NCI-H2227 (cell line): ENCODE results near the gene DLEC1.

ENCODE experiments used
- DNase-seq: peaks from one replicate; lab custom pipeline; 2025; ENCODE audit not compliant: unreplicated experiment; lab: John Stamatoyannopoulos, UW

Gene DLEC1

DNA sequence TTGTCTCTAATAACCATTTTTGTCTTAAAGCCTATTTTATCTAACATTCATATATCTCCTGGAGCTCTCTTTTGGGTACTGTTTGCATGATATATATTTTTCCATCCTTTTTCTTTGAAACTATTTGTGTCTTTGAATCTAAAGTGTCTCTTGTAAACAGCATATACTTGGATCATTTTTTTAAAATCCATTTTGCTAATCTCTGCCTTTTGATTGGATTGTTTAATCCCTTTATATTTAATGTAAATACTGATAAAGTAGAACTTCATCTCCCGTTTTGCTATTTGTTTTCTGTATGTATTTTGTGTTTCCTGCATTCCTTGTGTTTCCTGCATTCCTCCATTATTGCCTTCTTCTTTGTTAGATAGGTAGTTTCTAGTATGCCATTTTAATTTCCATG lies 66.5 kb downstream of the DLEC1 start:
- no peak for DNase-seq

GRCh38 chr3:38107911-38108648 lies 69.1 kb downstream of the DLEC1 start:
- no peak for DNase-seq

DNA sequence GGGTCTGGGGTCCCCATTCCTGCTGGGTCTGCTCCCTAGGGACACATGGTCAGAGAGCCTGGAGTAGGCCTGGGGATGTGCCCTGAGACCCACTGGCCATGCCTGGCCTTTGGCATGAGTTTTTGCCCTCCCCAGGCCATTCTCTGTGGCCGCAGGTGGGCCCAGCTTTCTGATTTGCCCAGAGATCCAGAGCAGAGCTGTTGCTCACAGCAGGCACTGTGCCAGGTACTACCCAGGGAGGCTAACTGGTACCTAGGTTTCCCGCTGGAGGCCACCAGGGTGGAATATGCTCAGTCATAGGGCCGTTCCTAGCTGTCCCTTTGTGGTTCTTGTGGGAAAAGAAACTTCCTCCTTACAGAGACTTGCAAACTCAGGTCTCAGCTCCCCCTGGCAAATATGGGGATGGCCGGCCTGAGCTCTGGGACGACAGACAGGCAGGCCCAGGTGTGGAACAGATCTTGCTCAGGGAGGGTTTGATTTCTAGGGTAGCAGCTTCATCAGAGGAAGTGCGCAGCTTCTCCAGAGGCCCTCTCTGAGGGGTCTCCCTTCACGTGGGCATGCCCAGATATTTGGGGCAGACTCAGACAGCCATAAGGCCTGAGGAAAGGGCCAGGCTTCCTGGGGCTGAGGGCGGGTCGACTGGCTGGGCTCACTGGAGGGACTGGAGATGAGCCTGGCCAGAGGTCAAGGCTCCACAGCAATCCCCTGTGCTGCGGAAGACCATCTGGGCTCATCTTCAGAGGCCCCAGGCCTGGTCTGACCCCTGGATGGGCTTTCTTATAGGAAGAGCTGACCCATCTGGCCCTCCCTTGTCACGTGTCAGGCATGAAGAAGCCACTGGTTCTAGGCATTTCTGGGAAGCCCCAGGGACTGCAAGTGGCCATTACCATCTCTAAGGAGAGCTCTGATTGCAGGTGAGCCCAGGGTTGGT lies 69.9 kb downstream of the DLEC1 start:
- DNase-seq, result no peak

- no peak for DNase-seq
These were observed 70.7 kb downstream of the DLEC1 start for GRCh38 chr3:38109580-38110313.

DNA sequence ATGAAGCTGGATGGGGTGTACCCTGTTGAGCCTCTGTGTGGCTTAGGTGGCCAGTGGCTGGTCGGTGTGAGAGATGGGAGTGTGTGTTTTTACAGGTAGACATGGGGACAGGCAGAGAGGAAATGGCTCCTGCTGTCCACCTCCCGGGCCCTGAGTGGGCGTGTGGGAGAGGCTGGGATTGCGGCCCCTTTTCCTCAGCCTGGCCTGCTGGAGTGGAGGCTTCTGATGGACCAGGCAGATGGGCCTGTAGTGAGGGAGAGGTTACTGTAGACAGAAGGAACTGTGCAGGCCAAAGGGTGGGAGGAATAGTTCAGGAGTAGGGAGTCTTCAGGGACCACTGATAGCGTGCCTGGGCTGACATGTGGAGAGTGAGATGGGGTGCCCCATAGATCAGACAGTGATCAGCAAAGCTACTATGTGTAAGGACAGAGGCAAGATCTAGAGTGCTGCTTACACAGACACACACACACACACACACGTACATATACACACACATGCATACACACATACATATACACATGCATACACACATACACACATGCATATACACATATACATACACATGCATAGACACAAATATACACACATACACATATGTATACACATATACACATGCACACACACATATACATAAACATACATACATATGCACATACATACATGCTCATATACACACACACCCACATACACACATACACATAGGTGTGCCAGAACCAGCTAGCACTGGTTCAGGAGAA lies 71.5 kb downstream of the DLEC1 start:
- no peak for DNase-seq

DNA sequence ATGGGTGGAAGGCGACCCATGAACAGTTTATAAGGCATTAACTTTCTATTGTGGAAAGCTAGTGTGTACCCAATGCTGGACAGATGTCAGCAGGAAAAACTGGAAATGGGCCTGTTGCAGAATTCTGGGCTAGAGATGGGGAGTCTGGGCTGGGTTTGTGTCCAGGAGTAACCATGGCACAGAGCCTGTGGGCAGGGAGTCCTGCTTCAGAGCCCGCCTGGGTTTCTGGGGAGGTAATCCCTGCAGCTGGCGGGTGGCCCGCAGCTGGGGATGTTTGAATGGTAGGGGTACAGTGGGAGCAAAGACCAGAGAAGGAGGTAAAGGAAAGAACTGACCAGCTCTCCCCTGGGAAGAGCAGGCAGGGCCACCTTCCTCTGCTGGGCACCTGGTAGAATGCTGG lies 72.2 kb downstream of the DLEC1 start:
- no peak for DNase-seq

DNA sequence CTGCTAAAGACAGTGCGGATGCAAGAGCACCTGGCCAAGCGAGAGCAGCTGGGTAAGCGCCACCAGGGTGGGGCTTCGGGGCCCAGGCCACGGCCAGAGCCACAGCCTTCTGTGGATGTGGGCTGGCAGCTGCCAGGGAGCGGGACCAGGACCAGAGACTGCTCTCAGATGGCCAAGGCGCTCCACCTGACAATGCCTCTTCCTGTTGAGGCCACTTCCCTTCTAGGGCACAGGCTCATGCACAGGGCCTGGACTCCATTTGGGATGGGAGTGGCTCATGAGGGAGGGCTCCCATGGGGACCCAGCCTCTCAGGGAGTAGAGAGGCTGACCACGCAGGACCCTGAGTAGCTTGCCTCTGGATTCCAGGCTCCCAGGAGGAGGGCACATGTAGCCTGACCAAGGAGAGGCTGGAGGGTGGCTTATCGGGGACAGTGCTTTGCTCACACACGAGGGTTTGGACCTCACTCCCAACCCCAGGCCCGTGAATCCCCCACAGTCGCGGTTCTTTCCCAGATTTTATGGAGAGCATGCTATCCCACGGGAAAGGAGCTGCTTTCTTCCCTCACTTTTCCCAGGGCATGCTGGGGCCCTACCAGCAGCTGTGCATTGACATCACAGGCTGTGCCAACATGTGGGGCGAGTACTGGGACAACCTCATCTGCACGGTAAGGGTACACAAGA lies 72.8 kb downstream of the DLEC1 start:
- no peak for DNase-seq

- no peak for DNase-seq
These were observed 73.4 kb downstream of the DLEC1 start for GRCh38 chr3:38112378-38112761.

- DNase-seq, result no peak
These were observed 75.3 kb downstream of the DLEC1 start for GRCh38 chr3:38114052-38114874.

GRCh38 chr3:38114875-38115644 lies 76.1 kb downstream of the DLEC1 start:
- no peak for DNase-seq

- no peak for DNase-seq
These were observed 76.8 kb downstream of the DLEC1 start for GRCh38 chr3:38115645-38116427.

DNA sequence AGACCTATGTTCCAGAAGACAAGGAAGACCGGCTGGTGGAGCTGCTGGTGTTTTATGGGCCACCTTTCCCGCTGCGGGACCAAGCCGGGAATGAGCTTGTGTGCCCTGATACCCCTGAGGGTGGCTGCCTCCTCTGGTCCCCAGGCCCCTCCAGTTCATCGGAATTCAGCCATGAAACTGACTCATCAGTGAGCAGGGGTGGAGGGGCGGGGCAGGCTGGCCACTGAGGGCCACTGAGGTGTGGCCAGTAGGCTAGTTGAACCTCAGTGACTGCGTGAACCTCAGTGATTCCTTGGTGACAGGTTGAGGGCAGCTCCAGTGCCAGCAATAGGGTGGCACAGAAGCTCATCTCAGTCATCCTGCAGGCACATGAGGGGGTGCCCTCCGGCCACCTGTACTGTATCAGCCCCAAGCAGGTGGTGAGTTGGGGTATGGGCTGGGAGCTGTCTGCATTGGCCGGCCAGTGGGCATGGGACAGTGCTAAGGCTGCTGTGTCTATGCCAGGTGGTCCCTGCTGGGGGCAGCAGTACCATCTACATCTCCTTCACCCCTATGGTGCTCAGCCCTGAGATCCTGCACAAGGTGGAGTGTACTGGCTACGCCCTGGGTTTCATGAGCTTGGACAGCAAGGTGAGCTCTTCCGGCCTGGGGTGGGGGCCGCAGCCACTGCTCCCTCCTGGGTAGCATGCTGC lies 77.6 kb downstream of the DLEC1 start:
- DNase-seq, result no peak

DNA sequence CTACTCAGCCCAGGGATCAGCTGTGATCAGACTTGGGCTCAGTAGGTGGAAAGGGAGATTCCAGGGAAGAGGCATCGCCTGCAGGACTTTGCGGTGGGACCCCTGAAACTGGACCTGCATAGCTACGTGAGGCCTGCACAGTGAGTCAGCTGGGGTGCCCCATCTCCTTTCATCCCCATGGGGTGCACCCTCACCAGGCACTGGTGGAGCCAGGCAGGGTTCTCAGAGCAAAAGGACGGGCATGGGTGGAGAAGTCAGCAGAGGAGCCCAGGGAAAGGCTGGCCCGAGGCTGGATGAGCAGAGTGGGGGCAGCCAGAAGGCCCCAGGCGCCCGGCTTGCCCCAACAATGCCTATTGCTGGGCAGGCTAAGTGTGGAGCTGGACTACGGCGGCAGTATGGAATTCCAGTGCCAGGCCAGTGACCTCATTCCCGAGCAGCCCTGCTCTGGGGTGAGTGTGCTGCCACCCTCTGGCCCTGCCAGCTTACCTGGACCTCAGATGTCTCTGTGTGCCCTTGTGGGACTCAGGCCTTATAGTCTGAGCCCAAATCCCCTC lies 78.2 kb downstream of the DLEC1 start:
- DNase-seq, result no peak

GRCh38 chr3:38117748-38118420 lies 78.9 kb downstream of the DLEC1 start:
- DNase-seq, result peak; percentile 12

- DNase-seq, result no peak
These were observed 79.6 kb downstream of the DLEC1 start for GRCh38 chr3:38118421-38119247.

- DNase-seq, result no peak
These were observed 80.2 kb downstream of the DLEC1 start for GRCh38 chr3:38119248-38119544.
